ENCODE results near the gene CRYBB1.

The CRYBB1 gene

GRCh38 chr22:26617271-26618199 is at the start of gene CRYBB1:
Gene CRYBB1, minus strand, starts transcription at chr22:26618027. Its CDS starts 1,708 bp downstream, at chr22:26616319.
- DNase-seq, result peak; percentile 94

- DNase-seq, result no peak
These were observed 49.3 kb upstream of the CRYBB1 start for GRCh38 chr22:26667140-26667539.

- no peak for DNase-seq
These were observed 48.0 kb upstream of the CRYBB1 start for GRCh38 chr22:26665813-26666231.

DNA sequence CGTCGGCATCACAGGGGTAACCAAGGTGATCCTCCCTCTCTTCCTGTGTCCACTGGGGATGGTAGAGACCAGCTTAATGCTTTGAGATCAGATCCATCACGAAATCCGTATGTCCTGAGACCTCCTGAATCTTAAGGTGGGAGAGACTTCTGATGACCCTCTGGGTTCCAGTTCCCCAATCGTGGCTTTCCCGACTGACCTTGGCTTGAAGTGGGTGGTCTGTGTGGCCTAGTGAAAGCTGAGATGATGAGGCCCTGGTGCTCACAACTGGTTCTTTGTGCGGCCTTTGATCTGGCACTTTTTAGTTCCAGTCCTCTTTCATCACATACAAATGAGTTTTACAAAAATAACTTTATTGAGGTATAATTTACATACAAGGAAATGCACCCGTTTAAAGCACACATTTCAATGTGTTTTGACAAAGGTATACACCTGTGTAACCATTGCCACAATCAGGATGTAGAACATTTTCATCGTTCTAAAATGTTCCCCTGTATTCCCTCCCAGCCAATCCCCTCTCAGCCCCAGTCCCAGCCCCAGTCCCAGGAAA is 45.6 kb upstream of the CRYBB1 start:
- DNase-seq, result no peak

DNA sequence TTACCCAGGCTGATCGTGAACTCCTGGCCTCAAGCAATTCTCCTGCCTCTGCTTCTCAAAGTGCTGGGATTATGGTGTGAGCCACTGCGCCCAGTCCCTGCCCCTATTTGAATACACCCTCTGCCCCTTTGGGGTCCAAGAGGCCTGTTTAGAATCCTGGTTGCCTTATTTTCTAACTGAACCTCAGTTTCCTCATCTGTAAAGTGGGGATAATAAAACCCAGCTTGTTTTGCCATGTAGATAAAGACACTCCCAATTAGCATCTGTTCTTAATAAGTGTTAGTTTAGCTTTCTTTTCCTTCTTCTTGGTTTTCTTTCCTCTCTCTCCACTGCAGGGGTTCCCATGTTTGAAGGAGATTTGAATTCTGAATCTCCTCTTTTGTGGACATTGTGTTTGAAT is 44.3 kb upstream of the CRYBB1 start:
- DNase-seq, result no peak

- no peak for DNase-seq
These were observed 43.2 kb upstream of the CRYBB1 start for GRCh38 chr22:26660961-26661578.

DNA sequence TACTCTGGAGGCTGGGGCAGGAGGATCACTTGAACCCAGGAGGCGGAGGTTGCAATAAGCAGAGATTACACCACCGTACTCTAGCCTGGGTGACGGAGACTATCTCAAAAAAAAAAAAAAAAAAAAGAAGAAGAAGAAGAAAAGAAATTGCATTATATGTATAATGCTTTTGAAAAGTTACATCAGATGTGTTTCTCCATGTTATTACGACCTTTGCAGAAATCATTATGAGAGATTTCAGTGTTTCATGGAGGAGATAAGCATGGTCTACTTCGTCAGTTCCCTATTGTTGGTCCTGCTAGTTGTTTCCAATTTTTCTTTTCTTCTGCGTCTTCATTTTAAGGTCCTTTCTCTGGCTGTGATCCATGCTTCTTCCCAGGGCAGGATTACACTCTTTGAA is 42.5 kb upstream of the CRYBB1 start:
- DNase-seq, result no peak

DNA sequence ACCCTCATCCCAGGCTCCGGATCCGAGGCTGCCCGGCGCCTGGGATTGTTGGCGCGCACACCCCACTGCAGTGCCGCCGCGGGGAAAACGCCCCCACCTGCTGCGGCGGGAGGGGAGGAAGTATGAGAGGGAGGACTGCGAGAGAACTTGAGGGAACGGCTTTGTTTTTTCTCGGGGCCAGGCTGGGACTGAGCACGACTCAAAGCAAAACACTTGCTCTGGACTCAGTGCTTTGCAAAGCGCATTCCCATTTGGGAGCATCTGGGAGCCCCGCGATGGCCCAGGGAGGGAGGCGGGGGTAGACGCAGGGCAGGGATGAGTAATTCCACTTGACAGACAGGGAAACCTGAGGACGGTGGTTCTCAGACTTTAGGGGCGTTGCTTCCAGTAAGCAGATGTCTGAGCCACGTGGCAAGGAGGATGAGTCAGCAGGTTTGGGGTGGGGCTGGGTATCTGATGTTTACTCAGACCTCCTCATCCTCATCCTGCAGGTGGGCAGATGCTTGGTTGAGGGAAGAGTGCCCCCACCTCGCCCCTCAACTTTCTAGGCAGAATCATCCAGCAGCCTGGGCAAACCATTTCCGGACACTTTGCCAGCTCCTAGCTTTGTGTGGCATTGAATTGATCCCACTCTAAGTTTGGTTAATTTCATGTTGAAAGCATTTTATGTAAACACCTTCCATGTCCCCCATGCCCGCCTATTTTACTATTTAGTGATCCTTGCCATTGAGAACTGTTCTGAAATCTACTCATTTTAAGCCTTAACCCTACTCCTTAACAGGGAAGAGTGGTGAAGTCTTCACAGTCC is 41.0 kb upstream of the CRYBB1 start:
- DNase-seq, result peak; percentile 87

DNA sequence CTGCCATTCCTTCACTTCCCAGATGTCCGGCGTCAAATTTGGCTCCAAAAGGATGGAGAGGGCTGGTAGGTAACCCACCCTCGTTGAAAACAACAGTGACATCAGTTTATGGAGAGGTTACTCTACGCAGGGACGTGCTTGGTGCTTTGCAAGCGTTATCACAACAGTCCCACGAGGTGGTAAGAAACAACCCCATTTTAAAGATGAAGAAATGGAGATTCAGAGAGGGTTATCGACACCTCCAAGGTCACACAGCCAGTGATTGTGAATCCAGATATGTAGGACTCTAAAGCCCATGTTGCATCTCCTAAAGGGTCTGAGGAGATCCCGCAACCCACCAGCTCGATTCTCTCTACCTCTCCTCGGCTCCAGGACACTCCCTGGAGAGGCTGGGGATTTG is 40.3 kb upstream of the CRYBB1 start:
- no peak for DNase-seq

DNA sequence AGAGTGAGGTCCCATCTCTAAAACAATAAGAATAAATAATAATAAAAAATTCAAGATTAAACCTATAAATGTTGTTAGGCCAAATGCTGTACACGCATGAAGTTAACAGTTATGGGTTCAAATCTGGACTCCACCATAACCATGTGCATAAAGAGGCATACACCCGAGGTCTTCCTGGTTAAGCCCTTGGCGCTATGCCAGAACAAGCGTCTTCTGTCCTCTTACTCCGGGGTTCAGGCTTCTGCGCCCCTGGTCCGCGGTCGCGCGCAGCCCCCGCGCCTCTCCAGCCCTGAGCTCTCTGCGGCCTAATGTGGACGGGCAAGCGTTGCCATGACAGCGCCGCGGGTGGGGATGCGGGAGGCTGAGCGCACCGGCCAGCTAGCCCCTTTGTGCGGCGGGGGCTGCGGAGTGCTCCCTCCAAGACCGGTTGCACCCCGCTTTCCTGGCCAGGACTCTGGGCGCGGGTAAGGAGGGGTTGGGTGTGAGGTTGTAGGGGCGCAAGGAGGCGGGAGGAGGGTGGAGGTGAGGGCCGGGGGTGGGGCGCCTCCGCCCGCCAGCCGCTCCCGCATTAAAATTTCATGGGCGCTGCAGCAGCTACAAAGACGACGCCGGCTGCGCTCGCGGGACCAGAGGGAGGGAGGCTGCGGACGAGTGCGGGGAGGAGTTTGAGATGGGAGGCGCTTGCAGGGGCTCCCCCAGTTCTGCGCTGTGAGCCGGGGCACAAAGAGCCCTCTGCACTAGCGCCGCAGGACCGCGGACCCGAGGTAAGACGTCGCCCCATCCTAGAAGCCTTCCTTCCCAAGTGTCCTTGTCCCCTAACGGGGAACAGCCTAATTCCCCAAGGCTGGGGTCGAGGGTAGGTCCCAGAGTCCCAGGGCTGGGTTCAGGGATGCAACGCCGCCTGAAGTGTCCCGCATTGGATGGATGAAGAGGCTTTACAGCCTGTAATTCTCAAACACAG is 39.3 kb upstream of the CRYBB1 start, which contains the start of gene MIAT:
TSS of gene MIAT (plus strand) at position 698 of the 961 bp plus-strand sequence.
- peak; percentile 51 for DNase-seq

DNA sequence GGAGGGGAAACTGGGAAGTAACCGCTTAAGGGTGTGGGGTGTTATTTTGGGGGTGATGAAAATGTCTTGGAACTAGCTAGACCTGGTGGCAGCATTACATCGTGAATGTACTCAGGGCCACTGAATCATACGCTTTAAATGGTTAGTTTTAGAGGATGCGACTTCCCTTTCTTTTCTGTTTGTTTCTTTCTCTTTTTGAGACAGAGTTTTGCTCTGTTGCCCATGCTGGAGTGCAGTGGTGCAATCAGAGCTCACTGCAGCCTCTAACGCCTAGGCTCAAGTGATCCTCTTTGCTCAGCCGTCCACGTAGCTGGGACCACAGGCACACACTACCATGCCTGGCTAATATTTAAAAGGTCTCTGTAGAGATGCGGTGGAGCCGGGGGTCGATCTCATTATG is 34.0 kb upstream of the CRYBB1 start:
- no peak for DNase-seq

GRCh38 chr22:26650722-26651421 is 33.0 kb upstream of the CRYBB1 start:
- no peak for DNase-seq

GRCh38 chr22:26648528-26649388 is 30.9 kb upstream of the CRYBB1 start:
- DNase-seq, result no peak

DNA sequence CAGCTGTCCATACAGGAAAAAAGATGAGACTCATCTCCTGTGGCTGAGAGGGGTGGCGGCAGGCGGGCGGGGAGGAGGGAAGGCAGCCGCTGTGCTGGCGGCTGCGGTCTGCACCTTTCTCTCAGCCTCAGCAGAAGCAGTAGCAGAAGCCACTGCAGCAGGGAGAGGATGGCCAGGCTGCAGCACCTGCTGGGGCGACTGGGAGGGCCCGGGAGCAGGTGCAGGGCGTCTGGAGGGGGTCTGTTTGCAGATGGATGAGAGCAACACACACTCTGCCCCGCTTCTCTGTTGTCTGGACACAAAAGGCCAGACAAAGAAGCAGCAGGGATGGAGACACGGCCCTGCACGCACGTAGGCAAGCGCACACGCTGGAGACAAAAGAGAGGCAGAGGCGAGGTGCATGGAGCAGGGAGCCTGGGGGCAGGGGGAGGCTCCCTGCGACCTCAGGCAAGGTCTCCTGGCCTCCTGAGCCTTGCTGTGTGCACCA is 30.2 kb upstream of the CRYBB1 start:
- peak; percentile 85 for DNase-seq

DNA sequence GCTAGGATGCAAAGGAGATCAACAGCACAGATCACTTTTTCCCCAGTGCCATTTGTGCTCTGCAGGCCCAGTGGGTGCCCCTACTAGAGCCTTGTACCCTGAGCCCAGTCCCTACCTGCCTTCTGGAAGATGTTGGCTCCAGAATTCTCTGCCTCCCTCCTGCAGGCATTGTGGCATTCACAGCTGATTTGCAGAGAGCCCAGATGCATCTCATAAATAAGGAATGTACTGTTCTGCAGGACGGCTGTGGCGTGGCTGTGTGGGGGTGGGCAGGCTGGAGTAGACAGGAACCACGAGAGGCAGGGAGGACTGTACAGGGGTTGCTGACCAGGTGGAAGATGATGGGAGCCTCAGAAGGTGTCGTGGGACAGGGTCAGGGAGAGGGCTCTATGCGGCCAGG is 28.3 kb upstream of the CRYBB1 start:
- no peak for DNase-seq

GRCh38 chr22:26643418-26644100 is 25.7 kb upstream of the CRYBB1 start:
- no peak for DNase-seq

GRCh38 chr22:26642465-26643417 is 24.9 kb upstream of the CRYBB1 start:
- peak; percentile 50 for DNase-seq

- DNase-seq, result no peak
These were observed 18.5 kb upstream of the CRYBB1 start for GRCh38 chr22:26636296-26636695.
